GM08714 (cell line): ENCODE measurements around the gene TDRD6.
"Not testable (repeated sequence)": the region's sequence is repeated elsewhere in the genome, so short reads cannot be mapped to it uniquely, and the experiment has no call there.

Experiments used
- H3K4me3 ChIP-seq: fragments of 200-500 bp; sonication (Bioruptor generic); 2 replicates; pipeline ENCODE4 v1.5.1; 2014; ENCODE audit warnings: mild to moderate bottlenecking, low read length, inconsistent platforms
- ZNF274 ChIP-seq: IDR thresholded peaks from 2 replicates; pipeline ENCODE4 v1.6.1; 2012; ENCODE audit warnings: mild to moderate bottlenecking, low read depth, low read length

Gene TDRD6, protein sequence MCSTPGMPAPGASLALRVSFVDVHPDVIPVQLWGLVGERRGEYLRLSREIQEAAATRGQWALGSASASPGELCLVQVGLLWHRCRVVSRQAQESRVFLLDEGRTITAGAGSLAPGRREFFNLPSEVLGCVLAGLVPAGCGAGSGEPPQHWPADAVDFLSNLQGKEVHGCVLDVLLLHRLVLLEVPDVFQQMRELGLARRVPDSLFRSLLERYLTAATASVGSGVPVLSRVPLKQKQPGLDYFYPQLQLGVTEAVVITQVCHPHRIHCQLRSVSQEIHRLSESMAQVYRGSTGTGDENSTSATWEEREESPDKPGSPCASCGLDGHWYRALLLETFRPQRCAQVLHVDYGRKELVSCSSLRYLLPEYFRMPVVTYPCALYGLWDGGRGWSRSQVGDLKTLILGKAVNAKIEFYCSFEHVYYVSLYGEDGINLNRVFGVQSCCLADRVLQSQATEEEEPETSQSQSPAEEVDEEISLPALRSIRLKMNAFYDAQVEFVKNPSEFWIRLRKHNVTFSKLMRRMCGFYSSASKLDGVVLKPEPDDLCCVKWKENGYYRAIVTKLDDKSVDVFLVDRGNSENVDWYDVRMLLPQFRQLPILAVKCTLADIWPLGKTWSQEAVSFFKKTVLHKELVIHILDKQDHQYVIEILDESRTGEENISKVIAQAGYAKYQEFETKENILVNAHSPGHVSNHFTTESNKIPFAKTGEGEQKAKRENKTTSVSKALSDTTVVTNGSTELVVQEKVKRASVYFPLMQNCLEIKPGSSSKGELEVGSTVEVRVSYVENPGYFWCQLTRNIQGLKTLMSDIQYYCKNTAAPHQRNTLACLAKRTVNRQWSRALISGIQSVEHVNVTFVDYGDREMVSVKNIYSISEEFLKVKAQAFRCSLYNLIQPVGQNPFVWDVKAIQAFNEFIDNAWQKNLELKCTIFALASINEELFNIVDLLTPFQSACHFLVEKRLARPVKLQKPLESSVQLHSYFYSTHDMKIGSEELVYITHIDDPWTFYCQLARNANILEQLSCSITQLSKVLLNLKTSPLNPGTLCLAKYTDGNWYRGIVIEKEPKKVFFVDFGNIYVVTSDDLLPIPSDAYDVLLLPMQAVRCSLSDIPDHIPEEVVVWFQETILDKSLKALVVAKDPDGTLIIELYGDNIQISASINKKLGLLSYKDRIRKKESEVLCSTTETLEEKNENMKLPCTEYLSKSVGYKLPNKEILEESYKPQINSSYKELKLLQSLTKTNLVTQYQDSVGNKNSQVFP (N-terminal part only)

DNA sequence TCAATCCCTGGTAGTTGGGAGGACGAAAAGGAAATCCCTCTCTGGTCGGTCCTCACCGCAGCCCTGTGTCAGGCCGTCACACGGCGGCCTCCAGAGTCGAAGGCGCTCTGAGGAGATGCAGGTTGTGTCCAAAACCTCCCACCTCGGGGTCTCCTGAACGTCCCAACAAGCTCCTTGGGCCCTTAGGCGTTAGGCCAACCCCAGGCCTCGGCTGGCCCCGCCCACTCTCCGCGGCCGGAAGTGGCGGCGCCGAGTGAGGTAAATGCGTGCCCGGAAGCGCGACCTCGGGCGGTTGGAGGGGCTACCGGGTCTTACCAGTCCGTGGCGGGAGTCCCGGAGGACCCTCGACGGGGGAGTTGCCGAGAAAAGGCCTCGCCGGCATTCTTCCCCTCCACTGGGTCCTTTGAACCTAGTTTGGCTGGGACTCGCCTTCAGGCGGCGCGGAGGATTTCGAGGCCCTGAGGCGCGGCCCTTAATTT lies at the start of gene TDRD6:
TSS of gene TDRD6 (plus strand) at position 267 of the 479 bp plus-strand sequence. CDS start 244 bp downstream, outside the sequence.
- no peak for TF ChIP-seq ZNF274
- no peak within 1 kb of the TSS for H3K4me3 ChIP-seq

DNA sequence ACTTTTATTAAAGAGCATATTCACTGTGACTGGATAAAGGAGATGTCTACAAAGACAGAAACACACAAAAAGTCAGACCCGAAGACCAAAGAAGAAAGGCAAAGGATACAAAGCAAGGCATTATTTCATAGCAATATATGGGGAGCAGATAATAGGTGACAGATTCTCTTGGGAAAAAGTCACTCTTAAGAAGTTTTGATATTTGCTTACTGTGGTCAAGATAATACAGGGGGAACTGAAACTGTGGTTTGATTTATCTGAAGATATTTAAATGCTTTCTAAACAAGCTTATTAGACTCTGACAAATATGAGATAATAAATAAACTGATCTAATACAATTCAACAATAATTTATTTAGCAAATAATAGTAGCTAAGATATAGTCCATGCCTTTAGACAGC lies 49.8 kb upstream of the TDRD6 start:
- no peak for TF ChIP-seq ZNF274
- H3K4me3 ChIP-seq: no peak overlapping the region

DNA sequence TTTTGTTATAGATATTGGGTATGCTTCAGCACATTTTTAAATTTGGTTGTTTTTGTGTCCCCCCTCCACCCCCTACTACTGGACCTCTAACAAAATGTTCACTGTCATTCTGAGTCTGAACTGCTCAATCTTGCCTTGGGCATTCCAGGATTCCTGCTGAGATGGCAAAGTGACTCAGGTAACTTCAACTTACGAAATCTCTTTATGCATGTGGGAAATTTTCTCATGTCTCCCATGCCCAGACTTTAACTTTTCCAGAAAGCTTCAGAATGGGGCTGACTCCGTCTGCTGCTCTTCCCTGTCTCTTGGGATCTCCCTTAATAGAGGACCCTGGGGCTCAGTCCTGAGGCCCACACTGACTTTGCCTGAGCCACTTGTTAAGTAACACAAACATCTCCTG lies 49.0 kb upstream of the TDRD6 start:
- TF ChIP-seq ZNF274: no peak
- no peak overlapping the region for H3K4me3 ChIP-seq

DNA sequence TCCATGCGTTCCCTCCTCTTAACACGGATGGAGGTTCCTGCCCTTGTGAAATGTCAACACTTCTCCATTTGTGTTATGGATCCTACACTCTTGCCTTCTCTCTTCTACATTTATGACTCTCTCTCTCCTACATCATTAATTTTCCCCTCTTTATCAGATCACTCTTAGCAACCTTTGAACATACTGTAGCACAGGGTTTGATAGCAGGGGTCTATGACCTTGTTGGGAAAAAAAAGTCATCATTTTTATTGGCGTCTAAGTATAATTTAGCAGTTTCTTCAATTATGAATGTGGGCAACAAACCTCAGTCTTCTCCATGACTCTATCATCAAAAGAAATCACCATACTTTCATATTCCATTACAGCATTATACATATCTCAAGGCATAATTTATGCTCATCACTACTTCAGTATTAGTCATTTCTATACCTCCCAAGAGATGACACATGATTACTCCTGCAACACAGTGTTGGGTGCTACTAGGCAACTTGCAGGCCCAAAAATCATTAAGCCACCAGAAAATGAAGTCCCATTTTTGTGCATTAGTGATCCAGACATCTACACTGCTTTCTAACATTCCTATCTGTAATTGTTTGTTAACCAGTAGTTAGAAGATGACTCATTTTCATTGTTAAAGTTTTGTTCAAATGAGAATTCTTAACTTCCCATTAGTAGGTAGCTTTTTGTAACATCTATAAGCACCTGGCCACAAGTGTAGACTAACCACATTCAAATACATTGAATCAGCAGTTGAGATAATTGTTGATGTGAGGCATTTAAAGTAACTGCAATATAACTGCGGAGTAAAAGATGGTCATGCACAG lies 44.5 kb upstream of the TDRD6 start:
- no peak for TF ChIP-seq ZNF274
- H3K4me3 ChIP-seq: no peak overlapping the region

DNA sequence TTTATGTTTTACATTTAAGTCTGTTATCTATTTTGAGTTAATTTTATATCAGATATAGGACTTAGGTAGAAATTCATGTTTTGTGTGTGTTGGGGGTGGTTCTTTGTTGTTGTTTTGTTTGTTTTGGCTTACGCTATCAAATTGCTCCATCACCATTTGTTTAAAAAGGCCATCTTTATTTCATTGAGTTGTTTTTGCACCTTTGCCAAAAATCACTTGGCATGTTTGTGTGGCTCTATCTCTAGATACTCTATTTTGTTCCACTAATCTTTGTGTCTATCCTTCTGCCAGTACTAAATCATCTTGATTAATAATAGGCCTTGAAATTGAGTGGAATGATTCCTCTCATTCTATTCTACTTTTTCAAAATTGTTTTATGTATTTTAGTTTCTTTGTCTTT lies 42.4 kb upstream of the TDRD6 start:
- no peak for TF ChIP-seq ZNF274
- no peak overlapping the region for H3K4me3 ChIP-seq

DNA sequence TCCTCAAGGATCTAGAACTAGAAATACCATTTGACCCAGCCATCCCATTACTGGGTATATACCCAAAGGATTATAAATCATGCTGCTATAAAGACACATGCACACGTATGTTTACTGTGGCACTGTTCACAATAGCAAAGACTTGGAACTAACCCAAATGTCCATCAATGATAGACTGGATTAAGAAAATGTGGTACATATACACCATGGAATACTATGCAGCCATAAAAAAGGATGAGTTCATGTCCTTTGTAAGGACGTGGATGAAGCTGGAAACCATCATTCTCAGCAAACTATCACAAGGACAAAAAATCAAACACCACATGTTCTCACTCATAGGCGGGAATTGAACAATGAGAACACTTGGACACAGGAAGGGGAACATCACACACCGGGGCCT lies 39.6 kb upstream of the TDRD6 start:
- not testable (repeated sequence) for H3K4me3 ChIP-seq

DNA sequence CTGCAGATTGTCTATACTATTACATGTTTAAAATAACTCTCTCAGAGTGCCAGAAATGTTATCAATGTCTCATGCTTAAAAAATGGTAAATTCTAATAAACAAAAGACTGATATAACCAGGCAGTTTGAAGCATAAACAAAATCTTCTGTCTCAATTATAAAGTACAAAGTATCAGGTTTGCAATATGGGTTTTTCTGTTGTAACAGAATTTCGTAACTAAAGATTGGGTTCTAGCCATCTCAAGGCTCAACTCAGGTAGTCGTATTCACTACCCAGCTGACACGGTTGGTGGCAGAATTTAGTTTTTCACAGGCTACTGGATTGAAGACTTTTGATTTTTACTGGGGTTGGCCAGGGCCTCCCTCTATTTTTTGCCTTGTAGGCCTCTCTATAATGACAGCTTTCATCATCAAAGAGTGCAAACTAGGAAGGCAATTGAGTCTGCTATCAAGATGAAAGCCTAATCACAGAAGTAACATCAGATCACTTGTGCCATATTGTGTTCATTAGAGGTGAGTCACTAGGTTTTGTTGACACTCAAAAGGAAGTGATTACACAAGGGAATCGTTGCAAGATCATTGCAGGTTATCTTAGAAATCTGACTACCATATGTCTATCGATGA lies 38.7 kb upstream of the TDRD6 start:
- no peak overlapping the region for H3K4me3 ChIP-seq
- TF ChIP-seq ZNF274: no peak

DNA sequence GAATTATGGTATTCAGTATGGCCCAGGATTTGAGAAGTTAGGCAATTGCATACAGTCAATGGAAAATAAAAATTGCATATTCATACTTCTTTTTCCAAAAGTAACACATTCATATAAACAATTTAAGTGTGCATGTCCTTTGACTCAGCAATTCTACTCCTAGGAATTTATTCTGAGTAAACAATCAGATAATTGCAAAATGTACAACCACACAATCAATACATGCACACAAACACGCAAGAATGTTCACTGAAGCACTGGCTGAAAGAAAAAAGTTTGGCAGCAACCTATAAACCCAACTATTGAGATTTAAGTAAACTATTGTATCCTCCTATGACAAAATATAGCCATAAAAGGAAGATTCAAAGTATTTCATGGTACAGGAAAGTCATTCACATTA lies 36.7 kb upstream of the TDRD6 start:
- TF ChIP-seq ZNF274: no peak
- H3K4me3 ChIP-seq: no peak overlapping the region; the same call in 1 of the 2 replicates

DNA sequence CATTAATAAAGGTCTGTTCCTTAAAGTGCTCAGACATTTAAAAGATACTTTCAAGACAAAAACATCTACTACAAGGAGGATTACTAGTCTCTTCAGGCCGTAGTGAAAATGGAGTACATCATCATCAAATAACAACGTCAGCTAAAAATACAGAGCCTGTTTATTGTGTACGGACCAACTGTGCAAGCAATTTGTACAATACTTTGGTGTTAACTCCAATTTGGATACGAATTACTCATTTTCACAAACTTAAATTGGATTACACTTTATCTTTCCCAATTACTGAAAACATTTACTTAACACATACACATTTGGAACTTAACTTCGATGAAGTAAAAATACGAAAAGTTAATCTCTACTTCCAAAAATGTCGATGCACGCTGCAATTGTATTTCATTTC lies 35.9 kb upstream of the TDRD6 start:
- no peak for TF ChIP-seq ZNF274
- H3K4me3 ChIP-seq: peak overlapping the region; percentile 61; the same call in 1 of the 2 replicates

DNA sequence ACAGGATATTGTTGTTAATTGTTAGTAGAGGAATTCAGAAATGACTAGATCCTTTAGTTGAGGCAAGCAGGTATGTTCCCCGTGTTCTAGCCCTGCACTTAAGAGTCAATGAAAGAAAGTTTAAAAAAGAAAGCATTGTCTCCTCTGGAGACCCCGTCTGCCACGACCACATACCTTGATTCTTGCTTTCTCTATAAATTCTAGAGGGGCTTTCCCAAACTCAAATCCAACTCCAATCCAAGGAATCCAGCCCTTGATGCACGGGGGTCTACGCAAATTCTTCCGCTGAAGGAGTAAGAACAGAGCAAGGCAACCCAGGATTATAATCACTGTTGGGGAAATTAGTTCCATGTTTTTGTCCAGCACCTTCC lies 35.5 kb upstream of the TDRD6 start:
- no peak for TF ChIP-seq ZNF274
- peak overlapping the region; percentile 61 for H3K4me3 ChIP-seq

DNA sequence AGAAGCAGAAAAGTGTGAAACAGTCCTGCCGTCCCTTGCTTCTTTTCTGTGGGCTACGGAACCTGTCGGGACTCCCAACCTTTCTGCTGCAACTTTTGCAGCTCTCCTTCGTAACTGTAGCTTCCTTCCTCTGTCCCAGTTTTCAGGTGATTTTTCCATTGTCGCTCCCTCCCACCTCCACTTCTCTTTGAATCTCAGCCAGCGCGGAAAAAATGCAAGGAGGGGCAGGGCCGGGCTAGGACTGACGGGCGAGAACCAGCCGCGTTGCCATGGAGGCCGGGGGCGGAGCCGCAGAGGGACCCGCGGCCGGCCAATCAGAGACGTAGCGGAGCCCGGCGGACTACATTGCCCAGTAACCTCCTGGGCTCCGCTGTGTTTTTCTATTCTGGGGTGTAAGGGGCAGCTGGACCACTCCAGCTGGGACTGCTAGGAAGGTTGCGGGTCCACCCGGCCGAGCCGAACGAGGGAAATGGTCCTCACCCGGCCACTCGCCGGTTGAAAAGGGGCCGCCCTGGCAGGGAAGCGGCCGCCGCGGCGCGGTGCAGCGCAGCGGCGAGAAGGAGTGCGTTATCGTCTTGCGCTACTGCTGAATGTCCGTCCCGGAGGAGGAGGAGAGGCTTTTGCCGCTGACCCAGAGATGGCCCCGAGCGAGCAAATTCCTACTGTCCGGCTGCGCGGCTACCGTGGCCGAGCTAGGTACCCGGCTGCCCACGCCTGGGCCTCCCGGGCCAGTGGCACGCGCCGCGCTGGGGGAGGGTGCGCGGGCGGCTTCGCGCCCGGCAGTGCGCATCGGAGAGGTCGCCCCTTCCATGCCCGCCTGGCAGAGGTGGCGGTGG lies 34.9 kb upstream of the TDRD6 start, which contains the start of the genes CYP39A1 and SLC25A27:
TSS of gene CYP39A1 (minus strand) at position 216 of the 836 bp plus-strand sequence. CDS start 236 bp downstream, outside the sequence.
TSS of gene SLC25A27 (plus strand) at position 373 of the 836 bp plus-strand sequence. CDS start at position 591, 218 bp downstream.
- H3K4me3 ChIP-seq: peak within 1 kb of the TSS; percentile 82
- TF ChIP-seq ZNF274: no peak
